Activated effector memory CD4-positive, alpha-beta T cell treated with anti-CD3 and anti-CD28 coated beads, Interleukin-2, amount 50 U/mL, for 16 hours (primary cell): ENCODE data around the gene CD4.

Experiments
- DNase-seq: peaks from one replicate; pipeline ENCODE4 v3.0.0-alpha.2; 2020

The CD4 gene

DNA sequence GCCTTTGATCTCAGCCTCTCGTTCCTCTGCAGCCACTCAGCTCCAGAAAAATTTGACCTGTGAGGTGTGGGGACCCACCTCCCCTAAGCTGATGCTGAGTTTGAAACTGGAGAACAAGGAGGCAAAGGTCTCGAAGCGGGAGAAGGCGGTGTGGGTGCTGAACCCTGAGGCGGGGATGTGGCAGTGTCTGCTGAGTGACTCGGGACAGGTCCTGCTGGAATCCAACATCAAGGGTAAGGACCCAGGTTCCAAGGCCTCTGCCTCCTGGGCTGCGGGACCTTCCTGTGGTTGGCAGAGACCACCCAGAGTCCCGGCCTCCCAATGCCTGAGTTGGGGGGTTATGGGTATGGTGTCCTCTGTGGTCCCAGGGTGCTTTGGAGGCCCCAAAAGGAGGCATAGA, 27.8 kb downstream of the CD4 start:
- no peak for DNase-seq

DNA sequence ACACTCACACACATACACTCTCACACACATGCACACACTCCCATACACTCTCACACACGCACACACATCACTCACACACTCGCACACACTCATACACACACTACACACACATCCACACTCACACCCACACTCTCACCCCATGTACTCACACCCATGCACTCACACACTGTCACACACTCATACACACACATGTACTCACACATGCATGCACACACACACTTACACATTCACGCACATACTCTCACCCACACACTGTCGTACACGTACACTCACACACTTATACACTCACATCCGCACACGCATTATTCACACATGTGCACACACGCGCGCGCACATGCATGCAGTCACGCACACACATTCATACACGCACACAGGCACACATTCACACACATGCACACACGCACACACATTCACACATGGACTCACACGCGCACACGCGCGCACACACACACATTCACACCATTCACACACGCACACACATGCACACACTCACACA, 28.4 kb downstream of the CD4 start:
- no peak for DNase-seq

DNA sequence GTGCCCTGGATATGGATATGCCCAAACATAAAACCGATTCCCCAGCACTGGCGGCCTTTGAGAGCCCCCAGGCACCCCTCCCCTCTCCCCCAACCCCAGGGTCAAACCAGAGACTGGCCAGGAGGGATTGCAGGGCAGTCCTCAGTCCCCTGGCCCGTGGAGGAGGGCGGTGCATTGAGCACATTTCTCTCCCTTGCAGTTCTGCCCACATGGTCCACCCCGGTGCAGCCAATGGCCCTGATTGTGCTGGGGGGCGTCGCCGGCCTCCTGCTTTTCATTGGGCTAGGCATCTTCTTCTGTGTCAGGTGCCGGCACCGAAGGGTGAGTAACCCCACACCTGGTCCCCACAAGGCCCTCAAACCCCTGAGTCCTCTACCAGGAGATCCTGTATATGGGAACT, 28.9 kb downstream of the CD4 start:
- DNase-seq = no peak

DNA sequence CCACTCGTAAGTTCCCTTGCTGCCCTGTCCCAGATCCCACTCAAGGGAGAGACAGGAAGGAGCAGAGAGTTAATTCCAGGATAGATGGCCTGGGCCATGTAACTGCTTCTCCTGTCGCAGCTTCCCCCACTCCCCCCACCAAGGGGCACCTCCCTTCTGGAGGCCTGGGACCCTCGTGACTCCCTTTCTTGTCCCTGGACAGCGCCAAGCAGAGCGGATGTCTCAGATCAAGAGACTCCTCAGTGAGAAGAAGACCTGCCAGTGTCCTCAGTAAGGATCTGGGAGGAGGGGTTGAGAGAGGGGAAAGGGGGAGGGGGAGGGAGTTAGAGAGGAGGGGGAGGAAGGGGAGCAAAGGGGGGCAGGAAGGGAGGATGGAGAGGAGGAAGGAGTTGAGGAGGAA, 29.3 kb downstream of the CD4 start:
- no peak for DNase-seq

DNA sequence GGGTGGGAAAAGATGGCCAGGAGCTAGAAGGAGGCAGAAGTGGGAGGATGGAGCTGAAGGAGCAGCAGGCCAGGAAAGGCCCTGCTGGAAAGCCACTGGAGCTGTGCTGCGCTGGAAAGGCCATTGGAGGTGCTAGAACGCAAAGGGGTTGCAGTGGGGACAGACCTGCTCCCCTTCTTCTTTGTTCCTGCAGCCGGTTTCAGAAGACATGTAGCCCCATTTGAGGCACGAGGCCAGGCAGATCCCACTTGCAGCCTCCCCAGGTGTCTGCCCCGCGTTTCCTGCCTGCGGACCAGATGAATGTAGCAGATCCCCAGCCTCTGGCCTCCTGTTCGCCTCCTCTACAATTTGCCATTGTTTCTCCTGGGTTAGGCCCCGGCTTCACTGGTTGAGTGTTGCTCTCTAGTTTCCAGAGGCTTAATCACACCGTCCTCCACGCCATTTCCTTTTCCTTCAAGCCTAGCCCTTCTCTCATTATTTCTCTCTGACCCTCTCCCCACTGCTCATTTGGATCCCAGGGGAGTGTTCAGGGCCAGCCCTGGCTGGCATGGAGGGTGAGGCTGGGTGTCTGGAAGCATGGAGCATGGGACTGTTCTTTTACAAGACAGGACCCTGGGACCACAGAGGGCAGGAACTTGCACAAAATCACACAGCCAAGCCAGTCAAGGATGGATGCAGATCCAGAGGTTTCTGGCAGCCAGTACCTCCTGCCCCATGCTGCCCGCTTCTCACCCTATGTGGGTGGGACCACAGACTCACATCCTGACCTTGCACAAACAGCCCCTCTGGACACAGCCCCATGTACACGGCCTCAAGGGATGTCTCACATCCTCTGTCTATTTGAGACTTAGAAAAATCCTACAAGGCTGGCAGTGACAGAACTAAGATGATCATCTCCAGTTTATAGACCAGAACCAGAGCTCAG, 30.0 kb downstream of the CD4 start:
- no peak for DNase-seq

DNA sequence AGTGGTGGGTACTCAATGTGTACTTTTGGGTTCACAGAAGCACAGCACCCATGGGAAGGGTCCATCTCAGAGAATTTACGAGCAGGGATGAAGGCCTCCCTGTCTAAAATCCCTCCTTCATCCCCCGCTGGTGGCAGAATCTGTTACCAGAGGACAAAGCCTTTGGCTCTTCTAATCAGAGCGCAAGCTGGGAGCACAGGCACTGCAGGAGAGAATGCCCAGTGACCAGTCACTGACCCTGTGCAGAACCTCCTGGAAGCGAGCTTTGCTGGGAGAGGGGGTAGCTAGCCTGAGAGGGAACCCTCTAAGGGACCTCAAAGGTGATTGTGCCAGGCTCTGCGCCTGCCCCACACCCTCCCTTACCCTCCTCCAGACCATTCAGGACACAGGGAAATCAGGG, 30.8 kb downstream of the CD4 start:
- DNase-seq = no peak

DNA sequence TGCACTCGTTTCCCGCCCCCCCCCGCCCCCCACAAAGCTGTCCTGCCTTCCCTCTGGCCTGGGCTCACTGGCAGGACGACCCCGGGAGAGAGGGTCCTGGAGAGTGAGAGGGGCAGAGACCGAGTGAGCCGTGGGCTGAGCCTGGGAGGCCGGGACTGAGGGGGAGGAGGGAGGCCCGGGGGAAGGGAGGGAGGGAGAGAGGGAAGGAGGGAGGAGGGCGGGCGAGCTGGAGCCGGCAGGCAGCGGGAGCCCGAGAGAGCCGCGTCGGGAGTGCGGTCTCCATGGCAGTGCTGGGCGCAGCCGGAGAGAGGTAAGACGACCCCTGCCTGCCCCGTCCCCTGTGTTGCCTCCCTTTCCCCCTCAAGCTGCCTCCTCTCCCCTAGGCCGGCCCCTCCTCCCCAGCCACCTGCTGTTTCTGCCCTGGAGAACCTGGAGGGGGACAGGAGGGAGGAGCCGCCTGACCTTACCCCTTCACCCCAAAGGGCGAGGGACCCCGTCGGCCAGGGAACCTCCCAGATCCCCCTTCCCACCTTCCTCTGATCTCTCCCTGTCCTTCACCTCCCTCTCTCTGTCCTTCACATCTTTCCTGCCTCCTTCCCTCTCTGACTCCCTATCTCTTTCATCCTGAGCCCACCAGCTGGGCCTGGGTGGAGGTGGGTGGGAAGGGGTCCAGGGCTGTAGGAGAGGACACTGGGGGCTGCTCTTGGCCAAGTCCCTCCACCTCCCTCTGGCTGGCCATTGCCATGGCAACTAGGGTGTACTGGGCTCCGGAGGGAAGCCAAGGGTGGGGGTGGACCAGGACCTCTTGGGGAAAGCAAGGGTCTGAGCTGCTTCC, 32.5 kb downstream of the CD4 start, which contains the start of gene GPR162:
TSS of gene GPR162 (plus strand) at position 231 of the 835 bp plus-strand sequence. CDS start 2,078 bp downstream, outside the sequence.
- no peak for DNase-seq

DNA sequence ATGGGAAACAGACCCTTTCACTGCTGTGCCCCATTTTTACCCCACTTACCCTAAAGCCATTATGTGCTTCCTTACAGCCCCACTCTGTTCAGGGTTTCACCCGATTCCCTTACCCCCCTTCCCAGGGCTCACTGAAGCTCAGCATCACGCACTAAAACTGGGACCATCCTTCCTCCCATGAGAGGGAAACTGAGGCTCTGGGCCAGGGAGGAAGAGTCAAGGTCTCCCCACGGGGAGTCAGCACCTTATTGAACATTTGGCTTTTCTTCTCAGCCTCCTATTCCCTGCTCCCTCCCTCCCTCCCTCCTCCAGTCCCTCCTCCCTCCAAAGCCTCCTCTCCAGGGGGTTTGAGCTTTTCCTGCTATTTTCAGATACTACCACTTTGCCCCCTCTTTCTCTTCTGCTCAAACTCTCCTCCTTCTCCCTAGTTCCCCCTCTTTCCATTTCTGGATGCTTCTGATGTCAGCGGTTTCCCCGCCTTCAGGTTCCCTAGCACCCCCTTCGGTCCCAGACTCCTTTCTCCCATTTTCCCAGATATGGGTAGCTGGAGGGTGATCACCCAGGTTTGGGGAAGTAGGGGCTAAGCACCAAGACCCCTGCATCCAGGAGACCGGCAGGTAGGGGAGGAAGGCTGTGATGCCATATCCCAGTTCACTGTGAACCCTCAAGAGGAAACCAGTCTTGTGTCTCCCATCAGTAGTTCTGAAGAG, 33.3 kb downstream of the CD4 start:
- no peak for DNase-seq

DNA sequence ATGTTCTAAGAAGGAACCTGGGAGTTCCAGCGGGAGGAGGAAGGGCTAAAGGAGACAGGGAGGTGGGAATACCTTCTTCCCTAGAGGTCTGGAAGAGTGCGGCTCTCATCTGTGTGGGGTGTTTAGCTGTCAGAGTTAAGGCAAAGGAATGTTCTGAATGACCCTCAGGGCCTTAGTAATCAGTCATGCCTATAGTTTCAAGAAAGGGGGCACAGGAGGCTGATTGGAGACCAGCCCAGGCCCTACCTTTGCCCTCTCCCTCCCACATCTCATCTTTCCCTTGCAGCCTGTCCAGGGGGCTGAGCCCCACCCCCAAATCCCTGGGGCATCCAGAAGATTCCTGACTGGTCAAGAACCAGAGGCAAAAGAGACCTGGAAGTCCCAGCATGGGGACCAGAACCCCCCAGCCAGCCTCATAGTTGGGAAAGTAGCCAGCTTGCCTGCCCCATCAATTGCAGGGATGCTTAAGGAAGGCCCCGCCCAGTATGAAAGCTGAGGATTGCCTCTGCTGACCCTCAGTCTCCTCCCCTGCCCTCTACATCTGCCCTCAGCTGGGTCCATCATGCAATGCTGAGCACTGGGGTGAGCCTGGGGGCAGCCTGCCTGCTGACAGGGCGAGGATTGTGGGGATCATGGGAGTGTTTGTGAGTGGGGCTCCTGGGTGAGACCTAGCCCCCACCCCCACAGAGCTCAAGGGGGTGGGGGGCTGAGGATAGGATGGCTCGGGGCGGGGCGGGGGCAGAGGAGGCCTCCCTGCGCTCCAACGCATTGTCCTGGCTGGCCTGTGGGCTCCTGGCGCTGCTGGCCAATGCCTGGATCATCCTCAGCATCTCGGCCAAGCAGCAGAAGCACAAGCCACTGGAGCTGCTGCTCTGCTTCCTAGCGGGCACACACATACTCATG, 34.1 kb downstream of the CD4 start:
- no peak for DNase-seq

DNA sequence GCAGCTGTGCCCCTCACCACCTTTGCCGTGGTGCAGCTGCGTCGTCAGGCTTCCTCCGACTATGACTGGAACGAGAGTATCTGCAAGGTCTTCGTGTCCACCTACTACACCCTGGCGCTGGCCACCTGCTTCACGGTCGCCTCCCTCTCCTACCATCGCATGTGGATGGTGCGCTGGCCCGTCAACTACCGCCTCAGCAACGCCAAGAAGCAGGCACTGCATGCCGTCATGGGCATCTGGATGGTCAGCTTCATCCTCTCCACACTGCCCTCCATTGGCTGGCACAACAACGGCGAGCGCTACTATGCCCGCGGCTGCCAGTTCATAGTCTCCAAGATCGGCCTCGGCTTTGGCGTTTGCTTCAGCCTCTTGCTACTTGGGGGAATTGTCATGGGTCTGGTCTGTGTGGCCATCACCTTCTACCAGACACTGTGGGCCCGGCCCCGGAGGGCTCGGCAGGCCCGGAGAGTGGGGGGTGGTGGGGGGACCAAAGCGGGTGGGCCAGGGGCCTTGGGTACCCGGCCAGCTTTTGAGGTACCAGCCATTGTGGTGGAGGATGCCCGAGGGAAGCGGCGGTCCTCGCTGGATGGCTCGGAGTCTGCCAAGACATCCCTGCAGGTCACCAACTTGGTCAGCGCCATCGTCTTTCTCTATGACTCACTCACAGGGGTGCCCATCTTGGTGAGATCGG, 34.9 kb downstream of the CD4 start:
- DNase-seq = no peak

DNA sequence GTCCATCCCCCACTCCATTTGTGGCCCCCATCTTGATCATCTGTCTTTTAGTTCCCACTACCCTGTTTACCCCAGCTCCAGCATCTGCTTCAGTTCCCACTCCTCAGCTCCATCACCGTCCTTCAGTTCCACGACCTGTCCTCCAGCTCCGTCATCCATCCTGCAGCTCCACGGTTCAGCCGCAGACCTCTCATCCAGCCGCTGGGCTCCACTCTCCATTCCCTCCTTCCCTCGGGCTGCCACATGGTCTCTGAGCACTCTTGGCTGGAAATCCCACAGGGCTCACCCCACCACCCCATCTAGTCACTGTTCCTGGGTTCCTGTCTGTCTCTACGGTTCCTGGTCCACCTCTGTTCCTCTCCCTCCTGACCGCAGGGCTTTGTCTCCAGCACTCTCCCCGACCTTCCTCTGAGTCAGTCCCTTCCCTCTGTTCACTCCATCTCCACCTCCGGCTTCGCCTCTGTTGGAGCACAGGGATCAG, 35.6 kb downstream of the CD4 start:
- DNase-seq = no peak

DNA sequence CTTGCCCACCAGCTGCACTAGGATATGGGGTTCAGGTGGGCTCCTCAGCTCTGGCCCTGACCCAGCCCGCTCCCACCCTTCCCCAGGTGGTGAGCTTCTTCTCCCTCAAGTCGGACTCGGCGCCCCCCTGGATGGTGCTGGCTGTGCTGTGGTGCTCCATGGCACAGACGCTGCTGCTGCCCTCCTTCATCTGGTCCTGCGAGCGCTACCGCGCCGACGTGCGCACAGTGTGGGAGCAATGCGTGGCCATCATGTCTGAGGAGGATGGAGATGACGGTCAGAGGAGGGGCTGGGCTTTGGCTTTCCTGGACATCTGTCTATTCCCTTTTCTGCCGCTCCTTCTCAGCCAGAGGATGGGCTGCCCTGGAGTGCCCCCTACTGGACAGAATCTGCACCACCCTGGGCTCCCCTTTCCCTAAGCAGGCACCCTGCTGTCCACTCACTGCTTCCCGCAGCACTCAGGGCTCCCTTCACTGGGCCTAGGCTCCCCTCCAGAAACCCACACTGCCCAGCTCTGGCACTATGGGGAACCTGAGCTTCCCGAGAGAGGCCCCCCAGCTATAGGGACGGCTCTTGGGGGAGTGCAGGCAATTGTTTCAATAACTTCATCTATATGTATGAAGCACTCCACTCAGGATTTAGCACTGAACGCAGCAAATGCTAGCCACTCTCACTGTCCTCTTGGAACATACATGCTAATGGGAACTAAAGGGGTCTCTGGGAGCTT, 36.2 kb downstream of the CD4 start:
- peak; percentile 93 for DNase-seq

DNA sequence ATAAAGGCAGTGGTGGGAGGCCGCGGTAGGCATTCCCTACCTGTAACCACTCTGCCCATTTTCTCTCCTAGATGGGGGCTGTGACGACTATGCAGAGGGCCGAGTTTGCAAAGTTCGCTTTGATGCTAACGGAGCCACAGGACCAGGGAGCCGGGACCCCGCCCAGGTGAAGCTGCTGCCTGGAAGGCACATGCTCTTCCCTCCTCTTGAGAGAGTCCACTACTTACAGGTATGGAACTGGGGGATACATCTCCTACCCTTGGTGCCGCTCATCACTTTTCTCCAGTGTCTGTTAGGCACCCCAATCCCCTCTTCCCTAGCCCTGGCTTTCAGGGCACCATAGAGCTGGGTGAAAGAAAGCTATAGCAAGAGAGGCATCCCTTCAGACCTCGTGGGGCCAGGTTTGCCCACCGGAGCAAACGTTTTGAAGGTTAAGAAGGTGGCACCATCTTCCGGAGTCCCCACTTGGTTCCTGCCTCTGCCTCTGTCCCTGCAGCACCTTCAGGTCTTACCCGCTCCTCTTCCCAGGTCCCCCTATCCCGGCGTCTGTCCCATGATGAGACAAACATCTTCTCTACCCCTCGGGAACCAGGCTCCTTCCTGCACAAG, 36.9 kb downstream of the CD4 start:
- no peak for DNase-seq

DNA sequence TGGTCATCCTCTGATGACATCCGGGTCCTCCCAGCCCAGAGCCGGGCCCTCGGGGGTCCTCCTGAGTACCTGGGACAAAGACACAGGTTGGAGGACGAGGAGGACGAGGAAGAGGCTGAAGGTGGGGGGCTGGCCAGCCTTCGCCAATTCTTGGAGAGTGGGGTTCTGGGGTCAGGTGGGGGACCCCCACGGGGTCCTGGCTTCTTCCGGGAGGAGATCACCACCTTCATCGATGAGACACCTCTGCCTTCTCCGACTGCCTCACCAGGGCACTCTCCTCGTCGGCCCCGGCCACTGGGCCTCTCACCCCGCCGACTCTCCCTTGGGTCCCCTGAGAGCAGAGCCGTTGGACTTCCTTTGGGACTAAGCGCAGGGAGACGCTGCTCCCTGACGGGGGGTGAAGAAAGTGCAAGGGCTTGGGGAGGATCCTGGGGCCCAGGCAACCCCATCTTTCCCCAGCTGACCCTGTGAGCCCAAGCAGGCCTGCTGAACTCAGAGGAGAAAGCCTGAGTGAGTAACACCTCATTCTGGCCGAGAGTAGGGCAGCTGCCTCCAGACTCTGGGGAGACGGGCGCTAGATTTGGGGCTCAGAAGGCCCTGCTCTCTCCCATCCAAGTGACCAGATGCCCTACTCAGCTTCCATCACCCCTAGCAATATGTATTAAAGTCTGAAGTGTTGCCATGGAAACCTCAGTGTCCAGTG, 37.6 kb downstream of the CD4 start:
- DNase-seq = no peak

DNA sequence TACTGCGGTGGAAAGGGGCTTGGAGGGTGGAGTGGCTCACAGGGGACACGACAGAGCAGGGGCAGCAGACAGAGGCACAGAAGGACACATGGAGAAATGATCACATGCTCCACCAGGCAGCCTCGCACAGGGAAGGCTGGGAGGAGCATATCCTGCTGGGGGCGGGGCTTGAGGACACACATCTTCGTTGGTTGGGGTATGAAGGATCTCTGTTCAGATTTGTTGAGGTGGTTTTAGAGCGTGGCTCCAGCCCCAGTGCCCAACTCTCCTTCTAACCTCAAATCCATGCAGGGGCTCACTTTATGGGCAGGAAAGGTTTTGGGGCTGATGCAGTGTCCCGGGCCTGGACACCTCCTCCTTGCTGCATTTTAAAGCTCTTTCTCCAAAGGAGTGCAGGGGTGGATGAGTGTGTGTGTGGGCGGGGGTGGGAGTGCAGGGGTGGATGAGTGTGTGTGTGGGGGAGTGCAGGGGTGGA, 38.1 kb downstream of the CD4 start:
- peak; percentile 78 for DNase-seq

DNA sequence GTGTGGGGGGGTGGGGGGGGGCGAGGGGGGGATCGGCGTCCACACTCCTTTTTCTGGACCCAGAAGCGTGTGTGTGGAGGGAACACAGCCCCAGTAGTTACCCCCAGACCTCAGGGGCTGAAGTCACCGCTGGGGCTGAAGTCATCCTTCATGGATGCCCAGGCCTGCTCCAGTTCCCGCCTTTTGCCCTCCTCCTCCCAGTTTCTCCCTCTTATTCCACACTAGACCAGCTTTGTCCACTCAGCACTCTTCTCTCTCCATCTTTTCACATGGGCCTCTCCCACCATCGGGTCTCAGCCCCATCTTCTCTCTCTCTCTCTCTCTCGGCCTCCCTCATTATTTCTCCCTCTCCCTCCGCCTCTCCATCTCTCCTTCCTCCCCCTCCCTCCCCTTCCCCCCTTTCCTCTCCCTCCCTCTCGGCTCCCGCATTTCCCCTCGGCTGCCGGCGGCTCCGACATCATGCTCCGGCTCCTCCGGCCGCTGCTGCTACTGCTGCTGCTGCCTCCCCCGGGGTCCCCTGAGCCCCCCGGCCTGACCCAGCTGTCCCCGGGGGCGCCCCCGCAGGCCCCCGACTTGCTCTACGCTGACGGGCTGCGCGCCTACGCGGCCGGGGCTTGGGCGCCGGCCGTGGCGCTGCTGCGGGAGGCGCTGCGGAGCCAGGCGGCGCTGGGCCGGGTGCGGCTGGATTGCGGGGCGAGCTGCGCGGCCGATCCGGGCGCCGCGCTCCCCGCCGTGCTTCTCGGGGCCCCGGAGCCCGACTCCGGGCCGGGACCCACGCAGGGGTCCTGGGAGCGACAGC, 38.9 kb downstream of the CD4 start, which contains the start of gene P3H3:
TSS of gene P3H3 (plus strand) at position 426 of the 799 bp plus-strand sequence. CDS start at position 460, 34 bp downstream.
- no peak for DNase-seq

DNA sequence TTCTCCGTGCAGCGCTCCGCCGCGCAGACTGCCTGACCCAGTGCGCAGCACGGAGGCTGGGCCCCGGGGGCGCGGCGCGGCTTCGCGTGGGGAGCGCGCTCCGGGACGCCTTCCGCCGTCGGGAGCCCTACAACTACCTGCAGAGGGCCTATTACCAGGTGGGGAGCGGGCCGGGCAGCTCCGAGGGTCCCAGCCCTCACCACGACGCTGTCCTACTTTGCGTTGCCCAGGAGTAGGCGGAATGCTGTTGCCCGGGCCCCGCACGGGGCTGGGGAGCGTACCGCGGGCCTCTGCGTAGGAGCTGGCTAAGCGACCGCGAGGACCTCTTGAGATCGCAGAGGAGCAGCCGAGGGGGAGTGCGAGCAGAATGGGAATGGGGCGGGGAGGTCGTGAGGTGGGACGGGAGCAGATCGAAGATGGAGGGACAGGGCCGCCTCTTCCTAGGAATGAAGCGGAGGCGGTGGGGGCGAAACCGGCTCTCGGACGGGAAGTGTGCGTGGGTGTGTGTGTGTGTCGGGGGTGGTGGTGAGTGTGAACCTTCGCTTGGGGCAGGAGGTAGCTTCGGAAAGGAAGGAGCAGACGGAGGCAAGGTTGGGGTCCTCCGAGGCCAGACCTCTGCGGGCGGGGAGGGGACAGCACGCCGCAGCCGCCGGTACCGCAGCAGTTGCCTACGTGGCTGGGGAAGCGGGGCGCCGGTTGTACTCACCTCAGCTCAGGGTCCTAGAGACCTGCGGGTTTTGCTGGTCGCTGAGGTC, 39.6 kb downstream of the CD4 start:
- DNase-seq = peak; percentile 75
